Measurements from ENCODE around the gene UBA3.

The UBA3 gene

DNA sequence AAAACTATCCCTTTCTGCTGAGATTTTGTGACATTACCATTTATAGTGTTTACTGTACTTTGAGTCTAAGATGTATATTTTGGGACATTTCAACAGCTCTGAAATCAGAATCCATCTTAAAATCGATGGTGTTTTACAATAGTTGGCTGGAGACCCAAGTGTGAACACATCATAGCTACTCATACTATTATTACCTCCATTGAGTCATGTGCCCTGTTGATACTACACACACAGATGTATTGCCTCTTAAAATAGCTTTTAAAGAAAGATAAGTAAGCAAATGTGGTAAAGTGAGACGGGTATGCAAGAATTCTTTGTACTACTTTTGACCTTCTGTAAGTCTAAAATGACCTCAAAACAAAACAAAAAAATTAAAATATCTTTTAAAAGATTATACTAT, 35.6 kb upstream of the UBA3 start:
- no peak for DNase-seq (ENCODE audit: extremely low read depth, low read depth)
- TF ChIP-seq, protein P1, sequence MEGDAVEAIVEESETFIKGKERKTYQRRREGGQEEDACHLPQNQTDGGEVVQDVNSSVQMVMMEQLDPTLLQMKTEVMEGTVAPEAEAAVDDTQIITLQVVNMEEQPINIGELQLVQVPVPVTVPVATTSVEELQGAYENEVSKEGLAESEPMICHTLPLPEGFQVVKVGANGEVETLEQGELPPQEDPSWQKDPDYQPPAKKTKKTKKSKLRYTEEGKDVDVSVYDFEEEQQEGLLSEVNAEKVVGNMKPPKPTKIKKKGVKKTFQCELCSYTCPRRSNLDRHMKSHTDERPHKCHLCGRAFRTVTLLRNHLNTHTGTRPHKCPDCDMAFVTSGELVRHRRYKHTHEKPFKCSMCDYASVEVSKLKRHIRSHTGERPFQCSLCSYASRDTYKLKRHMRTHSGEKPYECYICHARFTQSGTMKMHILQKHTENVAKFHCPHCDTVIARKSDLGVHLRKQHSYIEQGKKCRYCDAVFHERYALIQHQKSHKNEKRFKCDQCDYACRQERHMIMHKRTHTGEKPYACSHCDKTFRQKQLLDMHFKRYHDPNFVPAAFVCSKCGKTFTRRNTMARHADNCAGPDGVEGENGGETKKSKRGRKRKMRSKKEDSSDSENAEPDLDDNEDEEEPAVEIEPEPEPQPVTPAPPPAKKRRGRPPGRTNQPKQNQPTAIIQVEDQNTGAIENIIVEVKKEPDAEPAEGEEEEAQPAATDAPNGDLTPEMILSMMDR (IDR thresholded peaks at IDR 0.05; ENCODE audit: low read depth, low read length), result no peak

DNA sequence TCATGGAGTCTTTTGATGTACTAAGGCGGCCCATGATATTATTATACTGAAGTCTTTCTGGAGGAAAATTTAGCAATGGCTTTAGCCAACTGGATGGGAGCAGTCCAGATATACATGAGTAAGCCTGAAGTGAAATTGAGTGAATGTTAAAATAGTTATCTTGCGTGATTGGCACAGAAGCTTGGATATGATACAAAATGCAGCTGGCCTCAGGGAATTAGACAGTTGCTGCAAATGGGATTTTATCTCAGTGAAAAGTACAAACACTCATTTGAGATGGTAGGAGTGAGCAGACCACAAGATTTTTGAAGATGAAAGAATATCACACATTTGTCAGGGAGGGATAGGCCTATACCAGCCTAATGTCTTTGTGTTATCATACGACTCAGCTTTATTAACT, 33.4 kb upstream of the UBA3 start:
- peak; percentile 18 for DNase-seq (ENCODE audit: extremely low read depth, low read depth)
- TF ChIP-seq, protein P1 (IDR thresholded peaks at IDR 0.05; ENCODE audit: low read depth, low read length), result no peak

DNA sequence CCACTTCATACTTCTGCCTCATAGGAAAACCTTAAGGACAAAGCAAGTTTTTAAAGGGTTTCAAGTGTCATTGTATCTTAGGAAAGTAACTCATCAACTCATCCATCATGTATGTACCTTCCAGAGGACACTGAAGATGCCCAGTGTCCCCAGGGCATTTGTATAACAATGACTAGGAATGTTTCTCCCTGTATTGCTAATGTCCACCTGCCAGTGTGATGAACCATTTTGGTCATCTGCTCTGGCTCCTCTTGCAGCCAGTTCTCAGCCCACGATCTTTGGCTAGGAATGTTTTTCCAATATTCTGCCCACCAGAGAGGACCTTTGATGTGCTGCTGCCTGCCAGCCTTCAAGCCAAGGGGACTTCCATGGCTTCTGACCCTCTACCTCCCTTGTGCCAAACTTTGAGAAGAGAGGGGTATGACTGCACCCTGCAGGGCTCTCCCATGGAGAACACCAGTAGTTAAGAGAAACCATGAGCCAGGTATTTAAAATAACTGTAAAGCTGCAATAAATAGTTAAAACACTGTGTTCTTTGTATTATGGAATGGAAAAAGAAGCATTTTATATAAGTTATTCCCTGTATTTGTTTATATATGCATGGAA, 30.9 kb upstream of the UBA3 start:
- TF ChIP-seq, protein P1 (IDR thresholded peaks at IDR 0.05; ENCODE audit: low read depth, low read length), result no peak
- DNase-seq (ENCODE audit: extremely low read depth, low read depth), result no peak

DNA sequence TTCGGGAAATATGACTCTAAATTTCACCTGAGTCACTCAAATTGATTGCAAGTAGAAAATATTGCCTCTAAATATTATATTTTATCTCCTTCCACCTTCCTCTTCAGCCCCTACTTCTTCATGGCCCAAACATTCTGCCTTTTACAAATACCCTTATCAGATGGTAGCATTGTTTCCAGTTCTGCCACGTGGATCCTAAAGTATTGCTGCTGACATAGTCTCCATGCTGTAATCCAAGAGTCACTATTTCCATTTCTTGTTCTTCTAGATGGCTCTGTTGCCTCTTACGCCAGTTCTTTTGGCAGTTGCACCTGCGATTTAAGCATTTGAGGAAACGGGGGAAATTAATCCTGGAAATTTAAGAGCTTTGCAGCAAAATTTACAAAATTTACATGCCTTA, 28.6 kb upstream of the UBA3 start:
- no peak for DNase-seq (ENCODE audit: extremely low read depth, low read depth)
- TF ChIP-seq, protein P1 (IDR thresholded peaks at IDR 0.05; ENCODE audit: low read depth, low read length), result no peak

DNA sequence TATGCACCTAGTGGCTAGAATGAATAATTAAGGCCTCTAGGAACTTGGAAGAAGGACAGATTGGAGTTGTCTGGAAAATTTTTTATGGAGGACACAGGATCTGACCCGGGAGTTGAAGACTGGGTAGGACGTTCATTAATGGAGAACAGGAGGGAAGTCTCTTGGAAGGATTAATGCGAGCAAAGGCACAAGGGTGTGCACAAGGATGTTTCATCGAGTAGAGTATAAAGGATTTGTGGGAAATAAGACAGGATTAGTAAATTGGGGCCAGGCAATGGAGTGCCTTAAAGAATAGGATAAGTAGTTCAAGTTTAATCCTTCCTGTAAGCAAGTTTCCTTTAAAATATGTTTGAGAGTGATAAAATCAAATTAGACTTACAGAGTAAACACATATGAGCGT, 27.7 kb upstream of the UBA3 start:
- TF ChIP-seq, protein P1 (IDR thresholded peaks at IDR 0.05; ENCODE audit: low read depth, low read length), result no peak
- DNase-seq (ENCODE audit: extremely low read depth, low read depth), result no peak

DNA sequence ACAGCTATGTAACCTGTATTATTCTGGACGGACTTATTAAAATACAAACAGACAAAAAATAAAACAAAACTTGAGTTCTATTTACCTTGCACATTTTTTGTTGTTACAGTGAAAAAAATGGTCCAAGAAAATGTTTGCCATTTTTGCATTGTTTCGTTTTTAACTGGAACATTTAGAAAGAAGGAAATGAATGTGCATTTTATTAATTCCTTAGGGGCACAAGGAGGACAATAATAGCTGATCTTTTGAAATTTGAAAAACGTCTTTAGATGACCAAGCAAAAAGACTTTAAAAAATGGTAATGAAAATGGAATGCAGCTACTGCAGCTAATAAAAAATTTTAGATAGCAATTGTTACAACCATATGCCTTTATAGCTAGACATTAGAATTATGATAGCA, 25.2 kb upstream of the UBA3 start:
- TF ChIP-seq, protein P1 (IDR thresholded peaks at IDR 0.05; ENCODE audit: low read depth, low read length), result no peak
- DNase-seq (ENCODE audit: extremely low read depth, low read depth), result no peak

DNA sequence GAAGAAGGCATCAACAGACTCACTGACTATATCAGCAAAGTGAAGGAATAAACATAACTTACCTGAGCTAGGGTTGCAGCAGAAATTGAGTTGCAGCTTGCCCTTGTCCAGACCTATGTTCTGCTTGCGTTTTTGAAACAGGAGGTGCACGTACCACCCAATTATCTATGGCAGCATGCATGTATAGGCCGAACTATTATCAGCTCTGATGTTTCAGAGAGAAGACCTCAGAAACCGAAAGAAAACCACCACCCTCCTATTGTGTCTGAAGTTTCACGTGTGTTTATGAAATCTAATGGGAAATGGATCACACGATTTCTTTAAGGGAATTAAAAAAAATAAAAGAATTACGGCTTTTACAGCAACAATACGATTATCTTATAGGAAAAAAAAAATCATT, 24.4 kb upstream of the UBA3 start:
- DNase-seq (ENCODE audit: extremely low read depth, low read depth), result no peak
- TF ChIP-seq, protein P1 (IDR thresholded peaks at IDR 0.05; ENCODE audit: low read depth, low read length), result no peak
